ENCODE data around the gene IKZF4. TPM values are rescaled to one million over a fixed set of nuclear protein-coding genes. Genes with fewer than 3 reads are reported as not detected.

Gene IKZF4
- total and polyA plus RNA-seq, 2 experiments from 2014 or later: 4.6 to 9.0 TPM

DNA sequence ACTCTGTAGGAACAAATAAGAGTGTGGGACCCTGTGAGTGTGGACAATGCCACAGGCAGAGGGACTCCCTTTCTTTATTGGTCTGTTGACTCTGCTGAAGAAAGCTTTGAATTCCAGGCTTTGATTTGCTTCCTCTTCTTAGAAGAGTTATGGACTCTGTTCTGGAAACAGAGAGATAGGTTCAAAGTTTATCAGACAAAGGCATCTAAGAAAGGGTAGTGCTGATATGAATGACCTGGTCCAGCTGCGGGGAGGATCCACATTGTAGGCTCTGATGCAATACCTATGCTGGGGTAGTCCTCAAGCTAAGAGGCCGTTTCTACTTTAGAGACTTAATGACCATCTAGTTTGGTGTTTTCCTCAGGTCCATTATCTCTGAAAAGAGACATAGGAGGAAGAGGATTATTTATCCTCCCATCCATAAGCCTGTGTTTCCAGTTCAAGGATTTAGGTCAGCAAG is 10.7 kb upstream of the IKZF4 start:
- no peak overlapping the region for H3K4me2 ChIP-seq
- Mint-ChIP-seq H3K4me3 (no peak overlapping the region), H3K4me1 (peaks cover 9% of the 10 kb centered on the region), H3K9me3 (no peaks in the 10 kb centered on the region), H3K27me3 (ENCODE audit: insufficient read depth, low read depth, poor library complexity) (peaks cover 17% of the 10 kb centered on the region), H3K27ac (0 out of 2 replicates have a peak overlapping the region, but pooled peaks have one; percentile 7), H3K36me3 (ENCODE audit: low read depth) (peaks cover 5% of the 10 kb centered on the region; the same call in 2 of the 3 replicates)
- TF ChIP-seq EZH2phosphoT487 (IDR thresholded peaks at IDR 0.05; ENCODE audit: unreplicated experiment) (no peak), STAT1 (IDR thresholded peaks at IDR 0.05; ENCODE audit: unreplicated experiment) (no peak), ZNF114 (CRISPR knock-in tag; IDR thresholded peaks at IDR 0.05) (no peak), CTCF (conservative IDR thresholded peaks at IDR 0.05; ENCODE audit: low read depth in 2 of 2) (no peak), ZNF331 (CRISPR knock-in tag; IDR thresholded peaks at IDR 0.05; ENCODE audit: low read depth) (no peak), REST (IDR thresholded peaks at IDR 0.05; ENCODE audit: unreplicated experiment) (no peak), JUNB (IDR thresholded peaks at IDR 0.05; ENCODE audit: unreplicated experiment) (no peak), ZNF462 (CRISPR knock-in tag; IDR thresholded peaks at IDR 0.05) (no peak)
- no peaks in the 10 kb centered on the region for H3K79me2 ChIP-seq (replicated peaks; ENCODE audit: insufficient read depth)
- H2AFZ ChIP-seq: no peak overlapping the region
- no peaks in the 10 kb centered on the region for H3K36me3 ChIP-seq (ENCODE audit: insufficient read depth)
- H3F3A ChIP-seq (replicated peaks; ENCODE audit: low read depth): 0 out of 2 replicates have a peak, but pooled peaks cover 12% of the 10 kb centered on the region
- no peaks in the 10 kb centered on the region for H4K20me1 ChIP-seq (replicated peaks; ENCODE audit: insufficient read depth)
- no peak for DNase-seq (ENCODE audit: low spot score)
- H3K4me1 ChIP-seq (ENCODE audit: insufficient read depth): peaks cover 5% of the 10 kb centered on the region
- H3K27ac ChIP-seq (ENCODE audit: low read depth): no peak overlapping the region
- ATAC-seq: no peak
- no peaks in the 10 kb centered on the region for H3K9me2 ChIP-seq (ENCODE audit: insufficient read depth)
- no peak overlapping the region for H3K4me3 ChIP-seq
- no peaks in the 10 kb centered on the region for H3K27me3 ChIP-seq (ENCODE audit: insufficient read depth)
